GM20431 (cell line): ENCODE measurements around the gene CCDC112.

ENCODE experiments used
- in situ Hi-C: fragments of 300-500 bp; cut with MseI, MboI; formaldehyde crosslinking; loops from one replicate; pipeline ENCODE4 v1.15.0; 2020; ENCODE audit warnings: low sequenced_read_pairs; ENCODE audit not compliant: unreplicated experiment

CCDC112 gene

DNA sequence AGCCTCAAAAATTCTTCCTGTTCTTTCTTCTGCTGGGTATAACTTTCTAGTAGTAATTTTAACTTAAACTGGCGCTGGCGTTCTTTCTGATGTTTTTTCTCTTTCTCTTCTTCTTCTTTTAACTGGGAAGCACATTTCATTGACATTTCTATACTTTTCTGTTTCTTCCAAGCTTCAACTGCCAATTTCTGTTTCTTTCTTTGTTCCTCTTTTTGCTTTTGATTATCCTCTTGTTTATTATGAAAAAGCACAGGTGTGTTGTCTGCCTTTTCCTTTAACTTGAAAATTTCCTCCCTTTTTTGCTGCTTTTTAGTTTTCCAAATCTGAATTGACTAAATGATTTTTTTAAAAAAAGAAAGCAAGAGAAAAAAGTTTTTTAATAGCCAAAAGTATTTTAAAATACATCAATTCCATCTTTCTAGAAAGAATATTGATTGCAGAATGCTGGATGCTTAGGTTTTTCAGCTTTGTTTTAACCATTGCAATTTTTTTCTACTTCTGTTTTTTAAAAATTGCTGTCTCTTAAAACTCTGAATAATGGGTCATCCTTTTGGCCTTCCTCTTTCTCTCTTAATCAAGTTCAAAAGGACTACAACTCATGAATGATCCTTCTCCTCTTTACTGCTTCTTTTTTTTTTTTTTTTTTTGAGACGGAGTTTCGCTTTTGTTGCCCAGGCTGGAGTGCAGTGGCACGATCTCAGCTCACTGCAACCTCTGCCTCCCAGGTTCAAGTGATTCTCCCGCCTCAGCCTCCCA, 25.0 kb downstream of the CCDC112 start:
- in situ Hi-C loops, result no loop called here

DNA sequence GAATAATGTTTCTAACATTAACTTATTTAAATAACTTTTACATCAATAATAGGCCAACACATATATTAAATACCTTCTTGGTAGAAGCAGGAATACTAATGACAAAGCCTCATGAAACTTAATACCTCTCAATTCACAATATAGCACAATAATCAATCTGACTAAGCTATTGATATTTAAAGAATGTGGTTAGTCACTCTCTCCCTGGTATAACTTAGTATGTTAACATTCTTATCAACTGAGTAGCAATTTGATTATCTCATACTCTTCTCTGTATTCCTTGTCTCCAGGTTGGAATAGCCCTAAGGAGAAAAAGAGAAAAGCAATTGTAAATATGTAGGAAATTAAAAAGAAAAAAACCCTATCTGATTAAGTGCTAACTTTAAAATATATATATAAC, 28.8 kb downstream of the CCDC112 start:
- in situ Hi-C loops, result no loop called here

DNA sequence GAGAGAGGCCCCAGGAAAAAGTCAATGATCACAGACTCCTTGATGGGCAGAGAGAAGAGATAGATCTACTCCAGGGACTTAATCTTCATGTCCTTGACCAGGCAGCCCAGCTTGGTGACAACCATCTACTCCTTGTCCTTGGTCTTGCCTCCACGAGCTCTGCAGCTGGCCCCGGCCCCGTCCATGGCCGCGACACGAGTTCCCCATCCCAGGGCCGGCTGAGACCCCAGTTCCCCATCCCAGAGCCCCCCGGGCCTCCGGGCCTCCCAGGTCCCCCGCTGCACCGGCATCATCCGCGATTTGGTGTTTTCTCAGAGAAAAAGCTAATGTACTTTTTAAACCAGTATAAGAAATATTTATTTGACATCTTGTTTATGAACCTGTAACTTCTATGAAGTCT, 31.2 kb downstream of the CCDC112 start:
- in situ Hi-C loops, result no loop called here

DNA sequence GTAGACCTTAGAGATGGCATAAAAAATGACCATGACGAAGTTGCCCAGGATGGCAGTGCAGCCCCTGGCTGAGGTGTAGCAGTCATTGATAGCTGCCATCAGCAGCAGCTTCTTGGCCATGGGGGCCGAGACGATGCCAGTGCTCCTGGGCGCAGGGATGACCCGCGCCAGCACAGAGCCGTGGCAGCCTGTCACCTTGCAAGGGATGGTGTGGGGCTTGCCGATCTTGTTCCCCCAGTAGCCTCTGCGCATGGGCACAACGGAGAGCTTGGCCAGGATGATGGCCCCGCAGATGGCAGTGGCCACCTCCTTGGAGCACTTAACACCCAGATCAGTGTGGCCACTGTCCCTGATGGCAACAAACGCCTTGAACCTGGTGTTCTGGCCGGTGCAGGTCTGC, 31.7 kb downstream of the CCDC112 start:
- in situ Hi-C loops, result no loop called here

DNA sequence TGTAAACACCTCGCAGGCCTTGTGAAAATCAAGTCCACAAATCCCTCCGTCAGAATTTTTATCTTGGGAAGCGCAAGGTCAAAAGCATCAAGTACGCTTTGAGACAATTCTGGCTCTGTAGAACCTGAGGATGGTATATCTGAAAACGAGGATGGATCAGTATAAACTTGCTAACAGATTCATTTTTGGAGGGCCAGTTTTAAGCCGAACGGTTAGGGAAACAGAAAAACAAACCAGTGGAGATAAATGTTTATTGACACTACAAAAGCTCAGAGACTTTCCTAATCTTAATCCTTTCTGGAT, 33.4 kb downstream of the CCDC112 start:
- in situ Hi-C loops, result no loop called here

DNA sequence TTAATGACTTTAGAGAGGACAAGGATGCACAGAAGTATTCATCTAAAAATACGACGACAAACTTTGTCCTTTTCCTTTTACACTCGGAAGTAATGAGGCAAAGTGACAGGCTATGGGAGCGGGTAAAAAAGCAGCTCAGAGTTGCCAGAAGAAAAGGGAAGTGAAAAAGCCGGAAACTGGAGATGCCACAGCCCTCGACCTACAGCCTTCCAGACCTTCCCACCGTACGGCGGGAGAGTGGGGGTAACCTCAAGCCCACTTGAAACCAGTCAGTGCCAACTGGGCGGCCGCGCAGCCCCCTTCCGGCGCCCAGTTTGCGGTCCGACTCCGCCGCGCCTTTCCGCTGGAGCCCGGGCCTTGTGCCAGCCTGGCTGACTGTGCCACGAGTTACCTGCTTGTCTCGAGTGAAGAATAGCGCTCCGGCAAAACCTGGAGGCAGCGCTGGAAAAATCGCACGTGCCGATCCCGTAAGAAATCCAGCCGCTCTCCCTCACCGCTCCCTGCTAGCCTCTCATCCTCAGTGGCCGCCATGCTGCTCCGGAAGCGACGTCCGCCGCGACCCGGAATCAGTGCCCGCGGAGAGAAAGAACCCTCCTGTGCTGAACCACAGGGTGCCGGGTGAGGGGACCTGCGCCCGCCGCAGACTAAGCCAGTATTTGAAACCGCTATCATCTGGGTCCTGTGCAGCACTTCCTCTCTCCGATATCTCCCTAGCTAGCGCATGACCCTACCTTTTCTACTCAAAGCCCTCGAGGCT, 34.0 kb downstream of the CCDC112 start, which contains the start of gene PGGT1B:
Gene PGGT1B, minus strand, starts transcription at position 557 of the 757 bp plus-strand sequence. Its CDS starts 26 bp downstream, at position 531.
- in situ Hi-C loops, result no loop called here

DNA sequence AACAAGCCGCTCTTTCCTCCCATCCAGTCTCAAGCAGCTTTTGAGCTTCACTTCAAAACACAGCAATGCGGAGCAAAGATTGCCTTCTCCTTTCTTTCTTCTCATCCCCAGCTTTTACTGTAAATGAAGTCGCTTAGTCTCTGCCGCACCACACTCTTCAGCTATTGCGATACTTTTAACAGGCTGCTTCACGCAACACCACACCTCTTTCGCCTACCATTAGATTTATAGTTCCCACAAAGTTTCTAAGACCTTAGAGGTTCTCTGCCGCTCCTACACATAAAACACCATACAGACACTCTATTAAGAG, 34.5 kb downstream of the CCDC112 start:
- in situ Hi-C loops, result no loop called here

DNA sequence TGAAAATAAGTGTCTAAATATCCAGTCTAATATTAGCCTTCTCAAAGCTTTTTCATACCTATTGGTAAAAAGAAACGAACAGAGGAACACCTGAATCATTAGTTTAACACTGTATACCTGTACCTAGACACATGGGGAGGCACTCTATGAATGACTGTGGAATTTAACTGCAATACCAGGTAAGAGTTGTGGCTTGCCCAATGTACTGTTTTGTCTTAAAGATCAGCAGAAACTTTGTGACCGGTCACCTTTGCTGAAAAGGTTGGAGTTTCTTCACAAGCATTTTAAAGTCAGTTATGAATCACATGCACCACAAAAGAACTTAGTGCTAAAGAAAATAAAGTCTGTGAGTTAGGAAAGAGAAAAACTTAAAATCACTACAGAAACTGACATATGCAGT, 36.2 kb downstream of the CCDC112 start:
- in situ Hi-C loops, result no loop called here

DNA sequence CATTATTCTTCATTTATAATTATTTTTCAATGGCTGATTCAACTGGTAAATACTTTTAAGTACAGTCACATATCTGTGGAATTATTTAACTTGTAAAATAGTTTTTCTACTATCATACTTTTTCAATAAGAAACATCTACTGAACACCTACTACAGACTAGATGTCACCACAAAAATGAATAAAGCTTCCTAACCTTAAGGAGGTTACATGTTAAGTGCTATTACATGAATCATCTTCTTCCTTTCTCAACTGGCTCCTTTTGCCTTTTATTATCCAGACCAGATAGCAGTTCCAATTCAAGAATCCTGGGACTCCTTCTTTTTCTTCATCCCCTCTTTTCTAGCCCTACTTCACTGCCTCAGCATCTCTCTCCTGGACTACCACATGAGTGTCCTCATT, 38.5 kb downstream of the CCDC112 start:
- in situ Hi-C loops, result no loop called here

DNA sequence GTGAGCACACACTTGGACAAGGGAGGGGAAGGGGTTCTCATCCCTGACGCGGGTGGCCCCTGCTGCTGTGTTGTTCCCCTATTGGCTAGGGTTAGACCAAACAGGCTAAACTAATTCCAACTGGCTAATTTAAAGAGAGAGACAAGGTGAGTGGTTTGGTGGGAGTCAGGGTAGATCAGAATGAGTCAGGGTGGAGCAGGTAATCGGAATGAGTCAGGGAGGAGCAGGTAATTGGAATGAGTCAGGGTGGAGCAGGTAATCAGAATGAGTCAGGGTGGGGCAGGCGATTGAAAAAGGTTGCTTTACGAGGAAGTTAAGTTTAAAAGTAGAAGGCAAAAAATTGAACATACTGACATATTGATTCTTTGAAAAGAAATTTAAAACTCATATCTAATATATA, 47.1 kb downstream of the CCDC112 start:
- in situ Hi-C loops, result loop anchor here (10.0 kb wide), 1 partner anchor 155 kb away; no protein-coding TSS in a partner anchor

DNA sequence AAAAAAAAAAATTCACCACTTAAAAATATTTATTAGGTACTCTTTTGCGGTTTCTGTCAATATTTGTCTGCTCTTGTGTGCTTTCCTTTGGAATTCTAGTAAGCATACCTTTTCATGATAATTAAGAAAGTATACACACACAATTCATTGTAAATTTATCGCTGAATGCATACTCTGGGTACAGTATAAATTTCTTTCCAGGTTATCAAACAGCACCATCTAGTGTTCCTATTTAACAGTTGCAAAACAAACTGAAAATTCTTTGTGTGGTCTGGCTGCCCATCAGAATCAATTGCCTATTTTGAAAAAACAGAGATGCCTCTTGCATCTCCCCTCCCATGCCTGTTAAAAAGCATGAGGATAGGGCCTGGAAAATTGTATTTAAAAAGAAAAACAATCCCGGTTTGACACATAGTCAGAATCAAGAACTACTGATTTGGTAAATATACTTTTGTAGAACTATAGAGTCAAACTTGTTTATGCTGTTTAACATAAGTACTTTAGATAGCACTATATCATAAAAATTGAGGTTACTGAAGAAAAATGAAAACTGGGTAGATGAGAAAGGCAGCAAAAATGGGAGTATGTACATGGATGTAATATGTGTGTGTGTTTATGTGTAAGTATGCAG, 50.0 kb downstream of the CCDC112 start:
- in situ Hi-C loops, result loop anchor here (10.0 kb wide), 1 partner anchor 152 kb away; no protein-coding TSS in a partner anchor

DNA sequence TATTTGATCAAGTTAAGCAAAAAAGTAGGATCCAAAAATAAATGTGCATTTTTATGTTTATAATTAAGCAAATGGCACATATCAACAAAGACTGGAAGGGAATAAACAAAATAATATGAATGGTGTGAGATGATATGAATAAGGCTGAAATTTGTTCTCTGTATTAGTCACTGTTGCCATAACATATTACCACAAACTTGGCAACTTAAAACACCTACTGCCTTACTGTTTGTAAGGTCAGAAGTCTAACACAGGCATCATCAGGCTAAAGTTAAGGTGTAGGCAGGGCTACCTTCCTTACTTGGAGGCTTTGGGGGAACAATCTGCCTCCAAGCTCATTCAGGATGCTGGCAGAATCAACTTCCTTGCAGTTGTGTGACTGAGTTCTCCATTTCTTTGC, 53.0 kb downstream of the CCDC112 start:
- in situ Hi-C loops, result loop anchor here (10.0 kb wide), 1 partner anchor 149 kb away; no protein-coding TSS in a partner anchor

DNA sequence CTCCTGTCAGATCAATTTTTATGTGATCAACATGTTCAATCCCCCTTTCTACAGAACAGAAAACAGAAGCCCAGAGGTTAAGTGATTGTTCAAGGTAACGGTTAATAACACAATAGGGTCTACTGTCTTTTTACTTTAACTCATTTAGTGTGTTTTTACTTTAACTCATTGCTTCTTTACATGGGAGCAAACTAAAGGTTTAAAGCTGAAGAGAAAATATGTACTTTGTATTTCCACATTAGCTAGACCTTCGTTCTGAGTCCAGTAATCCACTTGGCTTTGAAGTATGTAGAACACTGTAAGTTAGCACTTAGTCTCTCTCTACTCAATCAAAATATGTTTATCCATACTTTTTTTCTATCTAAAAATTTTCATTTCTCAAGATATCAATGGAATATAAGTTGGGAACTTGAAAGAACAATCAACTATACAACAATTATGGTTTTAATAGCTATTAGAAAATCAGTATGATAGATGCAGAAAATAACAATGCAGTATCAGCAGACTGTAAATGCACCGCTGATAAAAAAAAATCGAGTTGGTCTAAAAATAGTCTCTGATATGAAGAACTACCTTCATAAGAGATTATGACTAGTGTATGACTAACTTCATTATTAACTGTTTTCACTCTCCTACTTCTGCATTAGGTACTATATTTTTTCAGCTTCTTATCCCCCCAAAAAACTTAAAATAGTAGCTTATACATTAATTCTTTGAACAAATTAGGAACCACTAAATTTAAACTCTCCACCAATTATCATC, 54.4 kb downstream of the CCDC112 start:
- in situ Hi-C loops, result loop anchor here (10.0 kb wide), 1 partner anchor 147 kb away; no protein-coding TSS in a partner anchor

DNA sequence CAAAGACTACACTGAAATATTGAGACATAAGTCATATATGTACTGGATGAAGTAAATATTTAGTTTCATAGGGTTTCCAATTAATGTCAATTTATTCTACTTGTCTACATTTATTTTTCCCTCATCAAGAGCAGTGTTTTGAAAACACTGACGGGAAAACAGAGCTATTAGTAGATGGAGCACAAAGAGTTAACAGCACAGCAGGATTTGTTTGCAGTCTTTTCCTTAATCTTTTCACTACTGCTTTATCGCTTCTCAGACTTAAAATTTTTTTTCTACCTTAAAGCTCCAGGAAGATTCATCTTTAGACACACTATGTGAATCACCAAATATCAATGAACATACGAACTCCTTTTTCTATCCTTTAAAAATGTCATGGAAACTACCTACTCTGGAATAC, 59.4 kb downstream of the CCDC112 start:
- in situ Hi-C loops, result no loop called here

DNA sequence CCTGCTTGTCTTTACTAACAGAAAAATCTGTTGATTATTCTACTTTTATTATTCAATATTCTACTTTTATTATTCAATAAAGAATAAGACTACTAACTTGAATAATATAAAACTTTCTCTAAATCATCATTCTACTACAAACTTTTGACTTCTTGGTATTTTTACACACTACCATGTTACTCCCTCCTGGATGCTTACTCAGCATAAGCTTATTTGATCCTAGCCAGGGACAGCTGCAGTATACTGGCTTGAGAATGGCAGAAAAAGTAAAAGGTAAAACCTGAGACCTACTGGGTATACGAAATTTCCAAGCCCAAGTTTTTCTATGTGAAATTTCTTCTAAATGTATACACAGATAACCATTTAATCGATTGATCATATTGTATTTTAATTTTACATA, 59.9 kb downstream of the CCDC112 start:
- in situ Hi-C loops, result no loop called here

DNA sequence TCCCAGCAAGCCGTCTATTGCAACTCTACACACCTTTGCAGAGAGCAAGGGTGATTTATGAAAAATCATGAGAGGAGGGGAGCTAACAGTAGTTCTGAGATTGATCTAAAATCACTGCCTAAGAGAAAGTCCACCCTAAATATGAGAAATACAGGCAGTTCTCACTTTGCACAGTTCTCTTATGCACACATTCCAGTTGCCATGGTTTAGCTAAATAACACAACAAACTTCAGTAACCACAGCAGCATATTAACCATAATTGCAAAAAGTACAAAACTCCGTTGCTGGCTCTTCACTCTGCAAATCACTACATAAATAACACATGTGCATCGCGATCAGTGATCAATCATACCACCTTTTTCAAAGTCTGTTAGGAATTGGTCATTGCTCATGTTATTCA, 64.9 kb downstream of the CCDC112 start:
- in situ Hi-C loops, result no loop called here

DNA sequence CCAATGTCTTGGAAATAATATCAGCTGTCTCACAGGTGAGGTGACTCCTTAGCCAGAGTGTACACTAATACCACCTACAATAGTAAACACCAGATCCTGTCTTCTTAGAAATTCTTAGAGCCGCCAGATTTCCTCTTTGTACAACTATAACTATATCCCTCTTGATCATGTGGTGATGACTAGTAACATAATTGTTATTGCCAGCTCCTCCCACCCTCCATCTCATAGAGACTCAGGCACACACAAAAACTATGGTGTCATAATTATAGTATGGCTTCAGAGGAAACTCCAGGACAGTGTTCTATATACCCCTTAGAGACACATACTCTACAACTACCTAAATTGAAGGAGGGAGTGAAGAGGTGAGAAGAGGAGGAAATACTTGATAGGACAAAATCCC, 66.8 kb downstream of the CCDC112 start:
- in situ Hi-C loops, result no loop called here

DNA sequence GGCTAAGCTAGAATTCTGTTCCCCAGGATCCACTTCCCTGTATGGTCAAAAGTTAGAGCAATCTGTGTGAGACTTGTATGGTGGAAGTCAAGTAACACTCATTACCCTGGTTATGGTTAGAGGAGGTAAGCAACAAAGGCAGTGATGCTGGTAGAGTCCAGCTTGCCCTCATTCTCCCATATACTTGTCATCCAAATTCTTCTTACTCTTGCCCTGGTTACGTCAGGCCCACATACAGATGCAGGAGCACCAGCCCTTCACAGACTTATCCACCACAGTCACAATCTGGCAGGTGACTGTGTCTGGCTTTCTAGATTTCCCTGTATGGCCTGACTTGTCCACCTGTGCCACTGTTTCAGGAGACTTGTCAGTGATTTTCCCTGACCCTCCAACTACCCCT, 69.2 kb downstream of the CCDC112 start:
- in situ Hi-C loops, result no loop called here
